ENCODE measurements around the gene HOXB13. TPM values are rescaled to one million over a fixed set of nuclear protein-coding genes. Genes with fewer than 3 reads are reported as not detected.

Gene HOXB13
- total RNA-seq, 1 donor from 2014 or later: 0.20 TPM

DNA sequence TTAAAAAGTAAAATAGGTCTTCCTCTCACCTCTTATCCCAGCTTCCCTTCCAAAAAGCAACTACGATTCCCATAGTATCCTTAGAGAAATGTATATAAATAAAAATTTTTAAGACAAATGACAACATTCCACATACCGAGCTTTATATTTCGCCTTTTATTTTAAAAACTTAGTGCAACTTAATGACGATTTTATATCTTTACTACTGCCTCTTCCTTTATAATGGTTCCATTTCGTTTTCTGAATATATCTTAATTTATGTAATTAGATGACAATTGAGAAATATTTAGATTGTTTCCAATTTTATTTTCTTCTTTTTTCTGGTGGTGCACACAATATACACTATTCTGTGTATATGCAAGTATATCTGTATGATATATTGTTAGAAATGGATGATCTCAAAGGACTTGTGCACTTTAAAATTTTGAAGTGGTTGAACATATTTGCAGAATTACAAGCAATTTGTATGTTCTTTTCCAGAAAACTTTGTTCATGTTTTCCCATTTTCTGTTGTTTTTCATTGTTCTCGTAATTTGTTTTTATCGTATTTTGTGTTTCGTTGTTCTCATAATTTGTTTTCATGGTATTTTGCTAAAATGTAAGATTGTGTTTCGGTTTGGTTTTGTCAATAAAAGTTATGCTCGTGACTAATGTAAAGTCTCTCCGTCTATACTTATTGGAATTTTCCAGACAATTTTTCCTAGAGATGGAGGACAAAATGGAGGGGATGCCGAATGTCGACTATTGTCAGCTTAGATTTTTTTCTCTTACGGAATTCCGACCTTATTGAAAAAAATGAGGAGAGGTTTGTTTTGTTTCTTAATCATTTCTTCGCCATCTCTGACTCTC is 20.4 kb upstream of the HOXB13 start:
- Mint-ChIP-seq H3K4me1 (ENCODE audit: low read depth, unreplicated experiment) (peaks cover 11% of the 10 kb centered on the region), H3K9me3 (ENCODE audit: unreplicated experiment) (peaks cover 11% of the 10 kb centered on the region), H3K36me3 (ENCODE audit: unreplicated experiment) (no peaks in the 10 kb centered on the region), H3K4me3 (ENCODE audit: unreplicated experiment) (no peak overlapping the region), H3K27ac (ENCODE audit: unreplicated experiment) (no peak overlapping the region), H3K27me3 (ENCODE audit: unreplicated experiment) (peaks cover 61% of the 10 kb centered on the region)
- TF ChIP-seq, protein P1, sequence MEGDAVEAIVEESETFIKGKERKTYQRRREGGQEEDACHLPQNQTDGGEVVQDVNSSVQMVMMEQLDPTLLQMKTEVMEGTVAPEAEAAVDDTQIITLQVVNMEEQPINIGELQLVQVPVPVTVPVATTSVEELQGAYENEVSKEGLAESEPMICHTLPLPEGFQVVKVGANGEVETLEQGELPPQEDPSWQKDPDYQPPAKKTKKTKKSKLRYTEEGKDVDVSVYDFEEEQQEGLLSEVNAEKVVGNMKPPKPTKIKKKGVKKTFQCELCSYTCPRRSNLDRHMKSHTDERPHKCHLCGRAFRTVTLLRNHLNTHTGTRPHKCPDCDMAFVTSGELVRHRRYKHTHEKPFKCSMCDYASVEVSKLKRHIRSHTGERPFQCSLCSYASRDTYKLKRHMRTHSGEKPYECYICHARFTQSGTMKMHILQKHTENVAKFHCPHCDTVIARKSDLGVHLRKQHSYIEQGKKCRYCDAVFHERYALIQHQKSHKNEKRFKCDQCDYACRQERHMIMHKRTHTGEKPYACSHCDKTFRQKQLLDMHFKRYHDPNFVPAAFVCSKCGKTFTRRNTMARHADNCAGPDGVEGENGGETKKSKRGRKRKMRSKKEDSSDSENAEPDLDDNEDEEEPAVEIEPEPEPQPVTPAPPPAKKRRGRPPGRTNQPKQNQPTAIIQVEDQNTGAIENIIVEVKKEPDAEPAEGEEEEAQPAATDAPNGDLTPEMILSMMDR (IDR thresholded peaks at IDR 0.05; ENCODE audit: partially characterized antibody, unreplicated experiment): no peak
- DNase-seq: no peak

DNA sequence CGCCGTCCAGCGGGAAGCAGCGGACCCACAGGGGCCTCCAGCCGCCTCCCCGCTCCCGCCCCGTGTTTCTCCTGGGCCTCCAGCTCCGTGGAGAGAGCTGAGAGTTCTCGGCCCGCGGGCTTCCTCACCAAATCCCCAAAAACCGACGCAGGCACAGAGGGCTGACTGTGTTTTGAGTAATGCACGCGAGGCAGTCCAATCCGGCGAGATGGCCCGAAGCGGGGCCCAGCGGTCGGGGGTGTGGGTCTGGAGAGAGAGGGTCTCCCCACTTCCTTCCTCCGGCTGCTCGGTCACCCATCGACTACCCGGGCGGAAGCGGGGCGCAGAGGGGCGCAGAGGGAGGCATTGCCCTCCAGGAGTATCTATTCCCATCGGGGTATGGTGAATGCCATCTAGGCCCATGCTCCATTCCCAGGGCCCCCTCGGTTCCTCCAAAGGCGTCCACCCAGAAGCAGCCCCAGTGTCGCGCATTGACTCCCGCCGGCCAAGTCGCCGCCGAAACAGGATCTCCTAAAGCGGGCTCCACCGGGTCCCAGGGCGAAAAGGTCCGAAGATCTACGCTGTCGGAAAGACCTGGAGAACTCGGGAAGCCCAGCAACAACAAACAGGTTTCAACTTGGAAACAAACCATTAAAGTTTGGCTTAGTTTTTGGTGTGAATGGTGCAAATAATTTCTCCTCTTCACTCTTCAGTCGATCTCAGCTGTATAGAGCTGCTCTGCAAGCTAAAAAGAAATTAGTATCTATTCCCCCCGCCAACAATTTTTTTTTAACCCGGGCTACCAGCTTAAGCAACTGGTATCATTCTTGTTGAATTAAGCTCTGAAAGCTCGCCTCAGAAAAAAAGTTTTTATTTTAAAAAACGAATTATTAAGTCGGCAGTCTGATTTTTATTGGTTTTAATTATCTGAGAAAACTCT is 19.2 kb upstream of the HOXB13 start:
- peaks cover 11% of the 10 kb centered on the region for H3K4me1 Mint-ChIP-seq (ENCODE audit: low read depth, unreplicated experiment)
- no peak overlapping the region for H3K27ac Mint-ChIP-seq (ENCODE audit: unreplicated experiment)
- peaks cover 7% of the 10 kb centered on the region for H3K9me3 Mint-ChIP-seq (ENCODE audit: unreplicated experiment)
- no peak for DNase-seq
- peaks cover 54% of the 10 kb centered on the region for H3K27me3 Mint-ChIP-seq (ENCODE audit: unreplicated experiment)
- TF ChIP-seq, protein P1 (IDR thresholded peaks at IDR 0.05; ENCODE audit: partially characterized antibody, unreplicated experiment): no peak
- H3K36me3 Mint-ChIP-seq (ENCODE audit: unreplicated experiment): no peaks in the 10 kb centered on the region
- H3K4me3 Mint-ChIP-seq (ENCODE audit: unreplicated experiment): no peak overlapping the region

DNA sequence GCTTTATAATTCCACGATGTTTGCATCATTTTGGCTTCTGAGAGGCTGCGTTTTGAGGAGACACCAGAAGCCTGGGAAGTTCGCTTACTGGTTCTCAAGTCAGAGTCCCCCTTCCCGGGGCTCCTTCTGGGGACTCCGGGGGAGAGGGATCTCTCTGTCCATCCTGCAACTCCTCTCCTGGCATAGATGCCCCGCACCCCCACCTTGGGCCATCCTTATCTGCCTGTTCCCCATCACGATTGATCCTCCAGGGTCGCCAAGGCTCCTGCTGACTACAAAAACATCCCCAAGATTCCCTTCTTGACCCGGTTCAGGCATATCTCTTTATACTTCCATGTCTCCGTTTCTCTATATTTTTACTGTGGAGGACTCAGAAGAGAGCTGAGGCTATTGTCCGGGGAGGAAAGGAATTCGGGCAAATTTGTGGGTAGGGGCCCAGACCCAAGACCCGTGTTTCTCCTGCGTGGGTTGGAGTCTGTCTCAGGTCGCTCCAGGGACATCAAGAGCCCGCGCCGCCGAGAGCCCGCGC is 18.4 kb upstream of the HOXB13 start:
- TF ChIP-seq, protein P1 (IDR thresholded peaks at IDR 0.05; ENCODE audit: partially characterized antibody, unreplicated experiment): no peak
- H3K36me3 Mint-ChIP-seq (ENCODE audit: unreplicated experiment): no peaks in the 10 kb centered on the region
- H3K27ac Mint-ChIP-seq (ENCODE audit: unreplicated experiment): no peak overlapping the region
- DNase-seq: no peak
- H3K9me3 Mint-ChIP-seq (ENCODE audit: unreplicated experiment): peaks cover 5% of the 10 kb centered on the region
- peaks cover 10% of the 10 kb centered on the region for H3K4me1 Mint-ChIP-seq (ENCODE audit: low read depth, unreplicated experiment)
- no peak overlapping the region for H3K4me3 Mint-ChIP-seq (ENCODE audit: unreplicated experiment)
- peaks cover 53% of the 10 kb centered on the region for H3K27me3 Mint-ChIP-seq (ENCODE audit: unreplicated experiment)

DNA sequence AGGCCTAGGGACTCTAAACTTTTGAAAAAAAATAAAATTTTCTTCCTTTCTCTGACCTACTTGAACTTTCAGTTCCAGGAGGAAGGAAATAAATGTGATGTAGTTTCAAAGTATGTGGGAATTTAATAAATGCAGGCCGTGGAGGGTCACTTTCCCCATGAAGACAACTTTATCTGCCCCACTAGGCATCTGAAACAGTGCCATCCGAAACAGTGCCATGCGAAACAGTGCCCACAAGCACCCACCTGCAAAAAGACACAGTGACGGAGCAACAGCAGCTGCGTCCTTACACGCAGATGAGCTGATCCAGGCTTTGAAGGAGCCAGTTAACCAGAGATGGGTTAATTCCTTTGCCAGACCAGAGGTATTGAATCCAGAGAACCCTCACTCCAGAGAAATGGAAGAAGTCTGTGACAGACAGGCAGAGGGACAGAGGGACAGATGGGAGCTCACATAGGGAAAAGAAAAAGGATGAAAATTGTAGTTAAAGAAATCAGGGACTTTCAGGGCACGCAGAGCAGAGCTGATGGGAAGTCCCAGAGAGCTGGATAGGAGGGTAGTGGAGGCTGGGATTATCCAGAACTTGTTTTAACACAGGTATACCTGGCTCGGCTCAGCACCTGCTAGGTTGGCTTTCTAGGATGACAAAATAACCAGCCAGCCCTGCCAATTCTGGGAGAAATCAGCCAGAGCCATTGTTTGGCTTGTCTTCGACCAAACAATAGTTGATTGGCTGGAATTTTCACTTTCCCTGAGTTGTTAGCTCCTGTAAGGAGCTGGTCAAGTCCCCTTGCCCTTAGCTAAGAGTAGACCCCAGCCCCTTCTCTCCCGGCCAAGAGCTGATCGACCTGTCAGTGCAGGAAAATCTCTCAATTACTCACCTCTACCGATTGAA is 17.1 kb upstream of the HOXB13 start:
- Mint-ChIP-seq H3K9me3 (ENCODE audit: unreplicated experiment) (peaks cover 5% of the 10 kb centered on the region), H3K4me3 (ENCODE audit: unreplicated experiment) (no peak overlapping the region), H3K4me1 (ENCODE audit: low read depth, unreplicated experiment) (no peaks in the 10 kb centered on the region), H3K27me3 (ENCODE audit: unreplicated experiment) (peaks cover 46% of the 10 kb centered on the region), H3K27ac (ENCODE audit: unreplicated experiment) (peak overlapping the region; percentile 2), H3K36me3 (ENCODE audit: unreplicated experiment) (no peaks in the 10 kb centered on the region)
- DNase-seq: no peak
- TF ChIP-seq, protein P1 (IDR thresholded peaks at IDR 0.05; ENCODE audit: partially characterized antibody, unreplicated experiment): no peak
